AG10803 (cell line): Measurements from ENCODE around the gene TMEM163.

Experiments used
- DNase-seq: peaks from one replicate; pipeline ENCODE4 v3.0.0; 2010; ENCODE audit warnings: low read depth
- H3K4me3 ChIP-seq: 2 replicates; pipeline ENCODE4 v1.5.1; 2011; ENCODE audit warnings: mild to moderate bottlenecking, low read length, control low read depth
- CTCF ChIP-seq: conservative IDR thresholded peaks from 2 replicates; pipeline ENCODE4 v1.5.1; 2011; ENCODE audit warnings: mild to moderate bottlenecking, low read length, control low read depth, inconsistent platforms

TMEM163 gene

GRCh38 chr2:134588556-134588955 lies 130.2 kb downstream of the TMEM163 start:
- no peak for TF ChIP-seq CTCF
- no peak overlapping the region for H3K4me3 ChIP-seq
- no peak for DNase-seq

GRCh38 chr2:134586326-134586965 lies 132.4 kb downstream of the TMEM163 start:
- no peak for DNase-seq
- TF ChIP-seq CTCF: no peak
- H3K4me3 ChIP-seq: no peak overlapping the region

GRCh38 chr2:134583997-134584520 lies 134.7 kb downstream of the TMEM163 start:
- no peak for DNase-seq
- no peak overlapping the region for H3K4me3 ChIP-seq
- no peak for TF ChIP-seq CTCF

- H3K4me3 ChIP-seq: no peak overlapping the region
- DNase-seq: no peak
- no peak for TF ChIP-seq CTCF
Measured at GRCh38 chr2:134583462-134583861, 135.3 kb downstream of the TMEM163 start.

GRCh38 chr2:134582547-134582899 lies 136.3 kb downstream of the TMEM163 start:
- TF ChIP-seq CTCF: no peak
- no peak for DNase-seq
- no peak overlapping the region for H3K4me3 ChIP-seq

GRCh38 chr2:134581877-134582546 lies 136.8 kb downstream of the TMEM163 start:
- DNase-seq: no peak
- TF ChIP-seq CTCF: no peak
- no peak overlapping the region for H3K4me3 ChIP-seq

- TF ChIP-seq CTCF: no peak
- DNase-seq: no peak
- H3K4me3 ChIP-seq: no peak overlapping the region
Measured at GRCh38 chr2:134578316-134578715, 140.5 kb downstream of the TMEM163 start.
